ENCODE results near the gene PLEKHM3. TPM values are rescaled to one million over a fixed set of nuclear protein-coding genes. Genes with fewer than 3 reads are reported as not detected.

PLEKHM3 gene, protein sequence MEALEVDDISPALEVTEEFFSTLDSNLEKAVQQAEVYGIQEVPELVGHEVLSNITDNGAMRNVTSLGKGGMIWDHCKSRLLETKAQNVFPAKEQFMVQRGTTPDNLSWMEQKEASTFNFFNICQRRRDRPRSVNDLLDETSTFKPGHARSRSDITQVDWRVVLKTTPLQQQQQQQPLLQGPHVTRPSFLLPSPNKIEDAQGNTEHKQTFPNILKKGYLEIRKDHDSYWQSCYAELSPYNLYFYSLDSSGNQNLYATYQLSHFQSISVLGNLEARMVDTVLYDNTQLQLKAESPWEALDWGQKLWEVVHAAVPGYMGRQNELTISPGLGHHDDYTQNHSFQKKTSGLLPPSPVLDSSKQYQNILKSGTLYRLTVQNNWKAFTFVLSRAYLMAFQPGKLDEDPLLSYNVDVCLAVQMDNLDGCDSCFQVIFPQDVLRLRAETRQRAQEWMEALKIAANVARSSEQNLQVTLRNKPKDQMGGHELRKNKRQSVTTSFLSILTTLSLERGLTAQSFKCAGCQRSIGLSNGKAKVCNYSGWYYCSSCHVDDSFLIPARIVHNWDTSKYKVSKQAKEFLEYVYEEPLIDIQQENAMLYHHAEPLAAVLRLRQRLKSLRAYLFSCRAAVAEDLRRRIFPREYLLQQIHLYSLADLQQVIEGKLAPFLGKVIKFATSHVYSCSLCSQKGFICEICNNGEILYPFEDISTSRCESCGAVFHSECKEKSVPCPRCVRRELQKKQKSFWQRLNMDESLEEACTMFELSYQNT
- total RNA-seq, result 1 to 10 TPM; 5.2 to 6.3 (median 5.4) TPM

DNA sequence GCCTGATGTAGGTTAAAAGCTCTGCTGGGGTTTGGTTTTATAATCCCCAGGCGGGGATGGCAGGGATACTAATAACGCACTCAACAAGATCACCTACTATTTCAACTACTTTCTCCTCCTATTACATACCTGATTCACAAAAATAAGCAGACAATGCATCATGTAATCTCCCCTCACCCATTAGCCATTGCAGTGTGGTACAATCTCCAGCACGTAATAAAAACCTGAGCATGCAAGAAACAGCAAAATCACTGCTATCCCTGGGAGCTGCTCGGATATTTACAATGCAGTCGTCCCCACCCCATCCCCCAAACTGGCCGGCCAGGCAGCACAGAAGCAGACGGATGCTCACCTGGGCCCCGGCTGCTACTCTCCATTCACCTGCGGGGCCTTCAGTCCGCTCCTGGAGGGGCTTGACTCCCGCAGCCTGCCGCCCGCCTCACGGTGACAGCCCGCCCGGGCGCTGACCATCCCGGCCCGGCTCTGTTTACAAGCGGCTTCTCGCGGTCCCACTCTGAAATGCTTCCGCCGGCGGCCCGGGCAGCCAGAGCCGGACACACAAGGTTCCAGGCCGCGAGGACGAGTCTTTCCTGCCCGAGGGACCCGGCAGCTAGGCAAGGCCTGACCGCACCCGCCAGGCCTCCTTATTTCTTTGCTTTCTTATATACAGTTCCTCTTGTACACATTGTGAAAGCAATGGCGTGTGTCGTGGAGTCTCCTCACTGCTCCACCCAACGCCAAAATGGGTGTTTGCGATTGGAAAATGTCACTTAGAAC lies at the start of gene PLEKHM3:
Gene PLEKHM3 (minus strand): TSS at position 491 of the 777 bp plus-strand sequence. CDS start 23,888 bp downstream, outside the sequence.
- Mint-ChIP-seq H3K27me3 (ENCODE audit: low read depth) (no peaks in the 10 kb centered on the region), H3K4me1 (ENCODE audit: low read depth) (peaks cover 20% of the 10 kb centered on the region), H3K36me3 (ENCODE audit: insufficient read depth) (peaks cover 2% of the 10 kb centered on the region)

DNA sequence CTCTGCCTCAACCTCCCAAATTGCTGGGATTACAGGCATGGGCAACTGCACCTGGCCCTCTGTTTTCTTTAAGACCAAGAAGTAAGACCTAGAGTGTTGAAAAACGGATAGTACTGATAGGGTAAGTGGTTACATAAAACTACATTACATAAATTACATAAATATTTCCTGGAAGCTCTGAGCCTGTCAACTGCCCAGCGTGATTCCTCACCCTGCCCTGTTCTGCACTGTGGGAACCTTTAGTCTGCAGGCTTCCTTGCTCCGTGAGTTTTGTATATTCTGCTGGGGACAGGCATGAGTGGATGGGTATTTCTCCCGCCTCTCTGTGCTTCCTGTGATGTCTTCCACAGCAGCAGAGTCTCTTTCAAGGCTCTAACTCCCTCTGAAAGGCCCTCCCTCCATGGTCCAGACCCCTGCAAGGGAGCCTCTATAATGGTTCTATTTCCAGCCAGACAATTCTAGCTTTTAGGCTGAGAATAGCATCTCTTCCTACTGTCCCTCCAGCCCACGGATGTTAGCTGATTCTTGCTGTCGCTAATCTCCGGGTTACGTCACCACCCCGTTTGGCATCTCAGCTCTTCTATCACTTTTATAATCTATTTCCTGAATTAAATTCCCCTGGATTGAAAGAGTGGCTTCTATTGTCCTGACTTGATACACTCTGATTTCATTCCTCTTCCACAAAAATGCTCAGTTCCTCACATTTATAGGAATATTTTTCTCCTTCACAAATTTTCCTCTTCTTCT lies 49.5 kb upstream of the PLEKHM3 start:
- DNase-seq, result no peak
- H3K36me3 Mint-ChIP-seq (ENCODE audit: insufficient read depth), result no peaks in the 10 kb centered on the region
- H3K4me1 Mint-ChIP-seq (ENCODE audit: low read depth), result no peaks in the 10 kb centered on the region
- no peak overlapping the region for H3K4me3 Mint-ChIP-seq
- ATAC-seq, result no peak
- H3K9me3 Mint-ChIP-seq, result no peaks in the 10 kb centered on the region
- H3K27me3 Mint-ChIP-seq (ENCODE audit: low read depth), result peaks cover 22% of the 10 kb centered on the region

More for the DNA sequence above, at the start of gene PLEKHM3:
- DNase-seq (peak; percentile 68), ATAC-seq (peak; percentile 87 to 94)
- H3K9me3 Mint-ChIP-seq, result no peaks in the 10 kb centered on the region
- peak within 1 kb of the TSS; percentile 94 for H3K4me3 Mint-ChIP-seq

DNA sequence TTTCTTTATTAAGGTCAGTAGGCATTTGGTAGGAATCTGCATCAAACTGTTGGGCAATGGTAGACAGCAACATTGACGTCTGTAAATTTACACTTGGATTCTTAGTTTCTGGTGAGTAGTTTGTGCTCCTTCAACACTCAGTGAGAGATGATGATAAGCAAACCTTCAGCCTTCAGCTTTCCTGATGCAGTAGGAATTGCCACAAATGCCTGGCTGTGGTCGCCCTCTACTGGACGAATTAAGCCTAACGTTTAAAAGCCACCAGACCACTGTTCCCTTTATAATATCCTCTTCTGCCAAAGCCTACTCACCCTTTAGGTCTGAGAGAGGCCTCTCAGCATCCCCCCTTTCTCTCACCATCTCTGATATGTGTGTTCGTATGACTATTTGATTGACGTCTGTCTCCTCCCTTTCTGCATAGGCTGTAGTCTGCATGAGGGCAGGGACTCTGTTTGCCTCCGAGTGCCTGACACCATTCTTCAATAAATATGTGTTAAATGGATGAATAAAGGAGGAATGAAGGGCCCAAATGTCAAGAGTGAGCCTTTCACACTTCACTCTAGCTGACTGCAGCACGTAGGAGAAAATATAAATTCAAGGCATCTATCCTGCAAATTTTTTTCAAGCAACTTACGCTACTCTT lies 47.0 kb upstream of the PLEKHM3 start:
- DNase-seq (peak; percentile 33), ATAC-seq (peak; percentile 58 to 69)
- no peaks in the 10 kb centered on the region for H3K9me3 Mint-ChIP-seq
- H3K36me3 Mint-ChIP-seq (ENCODE audit: insufficient read depth), result no peaks in the 10 kb centered on the region
- no peak overlapping the region for H3K4me3 Mint-ChIP-seq
- no peaks in the 10 kb centered on the region for H3K4me1 Mint-ChIP-seq (ENCODE audit: low read depth)
- H3K27me3 Mint-ChIP-seq (ENCODE audit: low read depth), result peaks cover 9% of the 10 kb centered on the region

DNA sequence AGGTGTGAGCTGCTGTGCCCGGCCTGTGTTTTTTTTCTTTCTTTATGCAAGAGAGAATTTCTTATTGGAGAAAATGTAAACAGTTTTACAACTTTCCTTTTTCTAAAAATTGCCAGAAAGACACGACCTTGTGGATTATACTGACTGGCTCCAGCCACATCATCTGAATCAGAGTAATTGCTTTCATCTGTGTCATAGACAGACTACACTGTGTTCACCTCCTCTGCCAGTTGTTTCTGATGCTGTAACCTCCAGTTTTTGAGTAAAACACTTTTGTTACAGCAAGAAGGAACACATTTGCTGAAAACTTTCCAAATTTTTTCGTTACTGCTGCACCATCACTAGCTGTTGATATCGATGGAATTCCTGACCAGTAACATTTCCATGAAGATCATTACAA lies 43.9 kb upstream of the PLEKHM3 start:
- no peak for DNase-seq
- no peaks in the 10 kb centered on the region for H3K27me3 Mint-ChIP-seq (ENCODE audit: low read depth)

DNA sequence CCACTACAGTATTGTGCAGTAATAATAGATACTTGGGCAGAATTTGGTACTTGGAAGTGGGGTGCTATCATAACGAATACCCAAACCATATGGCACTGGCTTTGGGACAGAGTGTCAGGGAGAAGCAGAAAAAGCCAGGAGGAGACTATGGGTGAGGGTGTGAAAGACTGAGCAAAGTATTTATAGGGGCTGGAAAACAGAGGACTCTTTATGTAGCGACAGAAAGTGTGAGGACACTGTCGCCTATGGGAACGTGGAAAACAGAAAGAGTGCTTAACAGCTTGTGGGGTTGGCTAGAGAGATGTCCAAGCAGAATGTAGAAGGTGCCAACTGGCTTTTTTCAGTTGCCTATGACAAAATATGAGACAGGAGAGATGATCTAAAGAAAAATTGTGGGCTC lies 40.7 kb upstream of the PLEKHM3 start:
- ATAC-seq (no peak), DNase-seq (no peak)
- Mint-ChIP-seq H3K27me3 (ENCODE audit: low read depth) (no peaks in the 10 kb centered on the region), H3K4me1 (ENCODE audit: low read depth) (no peaks in the 10 kb centered on the region), H3K4me3 (no peak overlapping the region), H3K9me3 (no peaks in the 10 kb centered on the region), H3K36me3 (ENCODE audit: insufficient read depth) (no peaks in the 10 kb centered on the region)

More for the DNA sequence above, 43.9 kb upstream of the PLEKHM3 start:
- no peak for ATAC-seq
- H3K4me3 Mint-ChIP-seq, result no peak overlapping the region
- no peaks in the 10 kb centered on the region for H3K9me3 Mint-ChIP-seq
- no peaks in the 10 kb centered on the region for H3K4me1 Mint-ChIP-seq (ENCODE audit: low read depth)
- H3K36me3 Mint-ChIP-seq (ENCODE audit: insufficient read depth), result no peaks in the 10 kb centered on the region

DNA sequence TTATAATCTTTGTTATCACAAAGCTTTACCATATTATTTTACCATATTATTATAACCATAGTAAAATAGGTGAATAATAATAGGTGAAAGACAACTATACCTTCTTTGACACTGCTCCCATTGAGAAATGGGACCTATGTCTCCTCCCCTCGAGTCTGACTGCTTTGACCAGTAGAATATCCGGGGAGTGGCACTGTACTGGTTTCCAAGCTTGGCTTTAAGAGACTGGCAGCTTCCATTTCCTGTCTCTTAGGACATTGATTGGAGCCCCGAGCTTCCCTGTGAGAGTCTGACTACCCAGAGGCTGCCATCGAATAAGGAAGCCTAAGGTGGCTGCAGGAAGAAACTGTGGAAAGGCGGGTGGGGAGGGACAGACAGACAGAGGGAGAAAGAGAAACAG lies 40.1 kb upstream of the PLEKHM3 start:
- ATAC-seq (no peak), DNase-seq (no peak)
- no peaks in the 10 kb centered on the region for H3K27me3 Mint-ChIP-seq (ENCODE audit: low read depth)
- H3K4me3 Mint-ChIP-seq, result no peak overlapping the region
- H3K36me3 Mint-ChIP-seq (ENCODE audit: insufficient read depth), result no peaks in the 10 kb centered on the region
- H3K4me1 Mint-ChIP-seq (ENCODE audit: low read depth), result no peaks in the 10 kb centered on the region
- no peaks in the 10 kb centered on the region for H3K9me3 Mint-ChIP-seq

DNA sequence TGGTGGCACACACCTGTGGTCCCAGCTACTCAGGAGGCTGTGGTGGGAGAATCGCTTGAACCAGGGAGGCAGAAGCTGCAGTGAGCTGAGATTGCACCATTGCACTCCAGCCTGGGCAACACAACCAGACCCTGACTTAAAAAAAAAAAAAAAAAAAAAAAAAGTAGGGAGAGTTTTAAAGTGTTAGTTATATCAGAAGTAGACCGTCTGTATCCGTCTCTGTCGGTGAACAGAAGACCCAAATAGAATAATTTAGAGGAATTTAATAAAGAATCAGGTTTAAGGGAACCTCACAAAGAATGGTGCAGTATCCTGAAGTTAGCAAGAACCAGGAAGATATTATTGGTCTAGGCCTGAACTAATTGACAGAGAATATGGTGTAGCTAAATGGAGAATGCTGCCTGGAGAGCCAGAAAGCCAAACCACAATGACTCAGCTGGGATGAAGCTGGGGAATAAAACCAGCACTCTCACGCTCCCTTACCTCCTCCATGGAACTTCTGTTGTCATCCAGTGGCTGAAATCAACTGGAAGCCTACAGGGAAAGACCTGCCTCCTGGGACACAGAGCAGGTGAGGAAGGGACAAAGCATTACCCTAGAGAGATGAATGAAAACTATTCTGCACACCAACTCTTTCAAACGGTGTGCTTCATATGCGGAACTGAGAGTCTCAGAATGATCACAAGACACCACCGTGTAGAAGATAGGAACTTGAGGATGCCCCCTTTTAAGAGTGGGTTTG lies 39.1 kb upstream of the PLEKHM3 start:
- DNase-seq (no peak), ATAC-seq (no peak)
- Mint-ChIP-seq H3K36me3 (ENCODE audit: insufficient read depth) (no peaks in the 10 kb centered on the region), H3K9me3 (no peaks in the 10 kb centered on the region), H3K4me3 (no peak overlapping the region), H3K27me3 (ENCODE audit: low read depth) (no peaks in the 10 kb centered on the region), H3K4me1 (ENCODE audit: low read depth) (no peaks in the 10 kb centered on the region)

DNA sequence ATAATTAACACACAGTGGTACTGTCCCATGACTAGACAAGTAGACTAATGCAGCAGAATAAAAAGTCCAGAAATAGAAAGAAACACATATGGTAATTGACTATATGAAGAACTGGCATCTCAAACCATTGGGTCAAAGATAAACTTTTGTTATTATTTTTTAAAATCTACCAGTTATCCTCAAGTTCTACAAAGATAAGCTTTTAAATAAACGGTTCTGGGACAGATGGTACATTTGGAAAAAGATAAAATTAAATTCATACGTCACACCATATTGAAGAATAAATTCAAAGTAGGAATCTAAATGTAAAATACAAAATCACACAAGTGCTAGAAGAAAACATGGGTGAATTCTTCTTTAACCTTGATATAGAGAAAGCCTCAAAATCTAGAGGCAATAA lies 37.6 kb upstream of the PLEKHM3 start:
- Mint-ChIP-seq H3K27me3 (ENCODE audit: low read depth) (no peaks in the 10 kb centered on the region), H3K4me1 (ENCODE audit: low read depth) (no peaks in the 10 kb centered on the region), H3K4me3 (no peak overlapping the region), H3K9me3 (no peaks in the 10 kb centered on the region), H3K36me3 (ENCODE audit: insufficient read depth) (no peaks in the 10 kb centered on the region)
- ATAC-seq, result no peak
- no peak for DNase-seq

DNA sequence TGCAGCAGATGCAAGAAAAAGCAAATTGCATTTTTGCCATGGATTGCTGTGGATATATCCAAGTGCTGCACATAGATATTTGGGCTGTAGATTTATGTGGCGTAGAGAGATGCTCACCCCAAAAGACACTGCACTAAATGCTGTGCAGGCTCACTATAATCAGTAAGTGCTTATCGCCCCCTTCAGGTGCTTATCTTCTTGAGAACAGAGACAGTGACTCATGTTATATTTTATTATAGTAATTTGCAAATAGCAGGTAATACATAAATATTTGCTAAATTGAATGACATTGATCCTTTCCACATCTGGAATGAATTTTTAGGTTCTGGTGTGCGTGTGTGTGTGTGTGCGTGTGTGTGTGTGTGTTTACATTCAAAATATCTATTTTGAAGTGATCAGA lies 36.8 kb upstream of the PLEKHM3 start:
- no peaks in the 10 kb centered on the region for H3K9me3 Mint-ChIP-seq
- no peak for ATAC-seq
- no peaks in the 10 kb centered on the region for H3K4me1 Mint-ChIP-seq (ENCODE audit: low read depth)
- DNase-seq, result no peak
- no peak overlapping the region for H3K4me3 Mint-ChIP-seq
- H3K36me3 Mint-ChIP-seq (ENCODE audit: insufficient read depth), result no peaks in the 10 kb centered on the region
- no peaks in the 10 kb centered on the region for H3K27me3 Mint-ChIP-seq (ENCODE audit: low read depth)

DNA sequence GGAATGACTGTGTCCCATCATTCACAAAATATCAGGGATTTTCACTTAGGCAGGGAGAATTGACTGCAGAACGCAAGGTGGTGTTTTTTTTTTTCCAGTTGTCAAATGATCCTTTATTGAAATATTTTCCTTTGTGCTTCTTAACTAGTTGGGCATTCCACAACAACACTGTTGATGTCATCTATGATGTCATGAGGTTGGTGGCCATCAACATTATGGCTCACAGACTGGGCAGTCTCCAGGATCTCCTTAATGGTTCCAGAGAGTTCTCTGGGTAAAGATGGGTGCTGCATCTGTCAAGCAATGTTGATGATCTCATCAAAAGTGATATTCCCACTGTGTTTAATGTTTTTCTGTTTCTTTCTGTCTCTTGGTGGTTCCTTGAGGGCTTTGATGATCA lies 31.8 kb upstream of the PLEKHM3 start:
- no peak overlapping the region for H3K4me3 Mint-ChIP-seq
- H3K9me3 Mint-ChIP-seq, result no peaks in the 10 kb centered on the region
- DNase-seq (no peak), ATAC-seq (no peak)
- no peaks in the 10 kb centered on the region for H3K4me1 Mint-ChIP-seq (ENCODE audit: low read depth)
- H3K27me3 Mint-ChIP-seq (ENCODE audit: low read depth), result peaks cover 4% of the 10 kb centered on the region
- no peaks in the 10 kb centered on the region for H3K36me3 Mint-ChIP-seq (ENCODE audit: insufficient read depth)

DNA sequence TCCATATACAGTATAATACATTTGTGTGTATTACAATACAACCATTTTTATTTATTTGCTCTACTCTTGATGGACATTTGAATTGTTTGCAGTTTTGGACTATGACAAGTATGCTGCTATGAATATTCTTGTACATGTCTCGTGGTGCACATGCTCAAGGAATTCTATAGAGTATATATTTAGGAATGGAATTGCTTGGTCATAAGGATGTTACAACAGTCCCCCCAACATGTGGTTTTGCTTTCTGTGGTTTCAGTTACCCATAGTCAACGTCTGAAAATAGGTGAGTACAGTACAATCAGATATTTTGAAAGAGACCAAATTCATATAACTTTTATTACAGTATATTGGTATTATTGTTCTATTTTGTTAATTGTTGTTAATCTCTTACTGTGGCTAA lies 24.1 kb upstream of the PLEKHM3 start:
- Mint-ChIP-seq H3K9me3 (no peaks in the 10 kb centered on the region), H3K4me3 (no peak overlapping the region), H3K4me1 (ENCODE audit: low read depth) (no peaks in the 10 kb centered on the region), H3K36me3 (ENCODE audit: insufficient read depth) (no peaks in the 10 kb centered on the region), H3K27me3 (ENCODE audit: low read depth) (peaks cover 18% of the 10 kb centered on the region)
- ATAC-seq, result no peak
- DNase-seq, result no peak

DNA sequence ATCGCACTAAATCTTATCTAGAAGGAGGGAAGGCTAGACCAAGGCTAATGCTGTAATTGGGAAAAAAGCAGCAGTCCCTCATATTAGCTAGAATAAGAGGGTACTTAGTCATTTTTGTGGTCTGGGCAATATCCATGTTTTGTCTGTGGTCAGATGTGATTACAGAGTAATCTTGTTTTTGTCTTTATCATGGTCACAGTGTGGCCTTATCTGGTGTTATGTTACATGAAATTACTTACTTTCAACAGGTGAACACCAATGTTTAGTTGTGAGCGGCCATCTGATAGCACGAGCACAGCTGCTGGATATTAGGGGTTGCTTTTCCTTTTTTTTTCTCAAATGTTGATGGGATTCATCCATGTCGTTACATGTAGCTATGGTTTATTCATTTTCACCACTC lies 23.7 kb upstream of the PLEKHM3 start:
- Mint-ChIP-seq H3K9me3 (no peaks in the 10 kb centered on the region), H3K27me3 (ENCODE audit: low read depth) (peaks cover 18% of the 10 kb centered on the region)
- no peak for ATAC-seq

DNA sequence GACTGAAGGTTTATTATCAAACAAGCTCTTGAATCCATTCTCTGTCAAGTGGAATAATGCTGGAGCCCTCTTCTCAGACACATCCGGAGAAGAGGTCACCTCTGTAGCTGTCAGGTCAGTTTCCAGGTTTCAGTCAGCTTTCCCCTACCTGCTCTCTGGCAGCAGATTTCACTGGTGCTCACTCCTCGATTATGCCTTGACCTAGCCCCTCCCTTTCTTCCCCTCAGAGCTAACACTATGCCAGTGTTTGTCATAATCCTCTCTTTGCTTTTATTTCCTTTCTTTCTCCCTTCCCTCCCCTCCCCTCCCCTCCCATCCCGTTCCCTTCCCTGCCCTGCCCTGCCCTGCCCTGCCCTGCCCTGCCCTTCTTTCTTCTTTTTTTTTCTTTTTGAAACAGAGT lies 22.5 kb upstream of the PLEKHM3 start:
- H3K27me3 Mint-ChIP-seq (ENCODE audit: low read depth), result peaks cover 19% of the 10 kb centered on the region
- no peak overlapping the region for H3K4me3 Mint-ChIP-seq
- H3K9me3 Mint-ChIP-seq, result no peaks in the 10 kb centered on the region
- no peaks in the 10 kb centered on the region for H3K4me1 Mint-ChIP-seq (ENCODE audit: low read depth)
- DNase-seq (no peak), ATAC-seq (no peak)
- no peaks in the 10 kb centered on the region for H3K36me3 Mint-ChIP-seq (ENCODE audit: insufficient read depth)

More for the DNA sequence above, 23.7 kb upstream of the PLEKHM3 start:
- Mint-ChIP-seq H3K36me3 (ENCODE audit: insufficient read depth) (no peaks in the 10 kb centered on the region), H3K4me3 (no peak overlapping the region), H3K4me1 (ENCODE audit: low read depth) (no peaks in the 10 kb centered on the region)
- DNase-seq, result no peak

All from activated T-cell treated with anti-CD3 and anti-CD28 coated beads, Interleukin-2, amount 50 U/mL, for 4 hours (primary cell).